ENCODE measurements around the gene PDE6D.

GRCh38 chr2:231720987-231721966, 59.8 kb downstream of the PDE6D start:
- TF ChIP-seq ZFP36 (IDR thresholded peaks at IDR 0.05; ENCODE audit: borderline replicate concordance, low read depth, low read length, partially characterized antibody) (no peak), ZNF3 (CRISPR knock-in tag; IDR thresholded peaks at IDR 0.05) (no peak), ZNF431 (CRISPR knock-in tag; IDR thresholded peaks at IDR 0.05; ENCODE audit: borderline replicate concordance, low read depth) (no peak), EP300 (IDR thresholded peaks at IDR 0.05; ENCODE audit: low read depth in 2 of 2, low read length in 2 of 2) (no peak), EP300 (CRISPR knock-in tag; IDR thresholded peaks at IDR 0.05; ENCODE audit: borderline replicate concordance) (no peak), ZNF530 (CRISPR knock-in tag; IDR thresholded peaks at IDR 0.05; ENCODE audit: low read depth) (no peak), GABPA (IDR thresholded peaks at IDR 0.05; ENCODE audit: low read depth, low read length) (no peak), GABPA (CRISPR knock-in tag; IDR thresholded peaks at IDR 0.05; ENCODE audit: low read depth) (no peak), CENPX (CRISPR knock-in tag; IDR thresholded peaks at IDR 0.05) (no peak), ZBTB37 (CRISPR knock-in tag; IDR thresholded peaks at IDR 0.05) (no peak)
